ENCODE data around the gene ZNF831.

DNA sequence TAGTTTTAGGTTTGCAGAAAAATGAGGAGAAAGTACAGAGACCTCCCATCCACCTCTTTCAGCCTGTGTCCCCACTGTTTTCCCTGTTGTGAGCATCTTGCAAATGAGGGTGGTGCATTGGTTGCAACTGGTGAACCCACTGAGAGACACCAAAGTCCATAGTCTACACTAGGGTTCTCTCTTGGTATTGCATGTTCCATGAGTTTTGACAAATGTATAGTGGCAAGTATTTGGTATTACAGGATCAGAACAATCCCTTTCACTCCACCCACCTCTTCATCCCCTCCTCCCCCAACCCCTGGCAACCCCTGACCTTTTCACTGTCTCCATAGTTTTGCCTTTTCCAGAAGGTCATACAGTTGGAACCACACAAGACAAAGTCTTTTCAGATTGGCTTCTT, 20.1 kb downstream of the ZNF831 start:
- TF ChIP-seq, protein P1, sequence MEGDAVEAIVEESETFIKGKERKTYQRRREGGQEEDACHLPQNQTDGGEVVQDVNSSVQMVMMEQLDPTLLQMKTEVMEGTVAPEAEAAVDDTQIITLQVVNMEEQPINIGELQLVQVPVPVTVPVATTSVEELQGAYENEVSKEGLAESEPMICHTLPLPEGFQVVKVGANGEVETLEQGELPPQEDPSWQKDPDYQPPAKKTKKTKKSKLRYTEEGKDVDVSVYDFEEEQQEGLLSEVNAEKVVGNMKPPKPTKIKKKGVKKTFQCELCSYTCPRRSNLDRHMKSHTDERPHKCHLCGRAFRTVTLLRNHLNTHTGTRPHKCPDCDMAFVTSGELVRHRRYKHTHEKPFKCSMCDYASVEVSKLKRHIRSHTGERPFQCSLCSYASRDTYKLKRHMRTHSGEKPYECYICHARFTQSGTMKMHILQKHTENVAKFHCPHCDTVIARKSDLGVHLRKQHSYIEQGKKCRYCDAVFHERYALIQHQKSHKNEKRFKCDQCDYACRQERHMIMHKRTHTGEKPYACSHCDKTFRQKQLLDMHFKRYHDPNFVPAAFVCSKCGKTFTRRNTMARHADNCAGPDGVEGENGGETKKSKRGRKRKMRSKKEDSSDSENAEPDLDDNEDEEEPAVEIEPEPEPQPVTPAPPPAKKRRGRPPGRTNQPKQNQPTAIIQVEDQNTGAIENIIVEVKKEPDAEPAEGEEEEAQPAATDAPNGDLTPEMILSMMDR (IDR thresholded peaks at IDR 0.05; ENCODE audit: low read depth, low read length, poor library complexity, severe bottlenecking) = no peak
- no peak for TF ChIP-seq EZH2phosphoT487 (IDR thresholded peaks at IDR 0.05; ENCODE audit: borderline replicate concordance, low read length)
